ENCODE data around the gene NEO1.

DNA sequence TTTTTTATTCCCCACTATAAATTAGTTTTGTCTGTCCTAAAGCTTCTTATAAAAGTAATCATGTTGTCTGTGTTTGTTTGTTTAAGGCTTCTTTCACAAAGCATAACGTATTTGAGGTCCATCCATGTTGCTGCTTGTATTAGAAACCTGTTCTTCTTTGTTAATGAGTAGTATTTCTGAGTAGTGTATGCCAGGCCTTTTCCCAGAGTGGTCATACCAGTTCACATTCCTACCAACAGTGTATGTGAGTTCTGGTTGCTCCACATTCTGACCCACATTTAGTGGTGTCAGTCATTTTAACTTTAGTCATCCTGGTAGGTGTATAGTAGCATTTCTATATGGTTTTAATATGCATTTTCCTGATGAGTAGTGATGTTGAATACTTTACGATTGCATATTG, 98.6 kb downstream of the NEO1 start:
- TF ChIP-seq, protein P1, sequence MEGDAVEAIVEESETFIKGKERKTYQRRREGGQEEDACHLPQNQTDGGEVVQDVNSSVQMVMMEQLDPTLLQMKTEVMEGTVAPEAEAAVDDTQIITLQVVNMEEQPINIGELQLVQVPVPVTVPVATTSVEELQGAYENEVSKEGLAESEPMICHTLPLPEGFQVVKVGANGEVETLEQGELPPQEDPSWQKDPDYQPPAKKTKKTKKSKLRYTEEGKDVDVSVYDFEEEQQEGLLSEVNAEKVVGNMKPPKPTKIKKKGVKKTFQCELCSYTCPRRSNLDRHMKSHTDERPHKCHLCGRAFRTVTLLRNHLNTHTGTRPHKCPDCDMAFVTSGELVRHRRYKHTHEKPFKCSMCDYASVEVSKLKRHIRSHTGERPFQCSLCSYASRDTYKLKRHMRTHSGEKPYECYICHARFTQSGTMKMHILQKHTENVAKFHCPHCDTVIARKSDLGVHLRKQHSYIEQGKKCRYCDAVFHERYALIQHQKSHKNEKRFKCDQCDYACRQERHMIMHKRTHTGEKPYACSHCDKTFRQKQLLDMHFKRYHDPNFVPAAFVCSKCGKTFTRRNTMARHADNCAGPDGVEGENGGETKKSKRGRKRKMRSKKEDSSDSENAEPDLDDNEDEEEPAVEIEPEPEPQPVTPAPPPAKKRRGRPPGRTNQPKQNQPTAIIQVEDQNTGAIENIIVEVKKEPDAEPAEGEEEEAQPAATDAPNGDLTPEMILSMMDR (IDR thresholded peaks at IDR 0.05; ENCODE audit: insufficient read depth, low read depth, low read length) = no peak
- TF ChIP-seq EZH2 (IDR thresholded peaks at IDR 0.05; ENCODE audit: insufficient read depth, low read length) = no peak
